D721Med (cell line): ENCODE data around the gene BCO2.
"Not testable (repeated sequence)": the region's sequence is repeated elsewhere in the genome, so short reads cannot be mapped to it uniquely, and the experiment has no call there.

Source experiments
- DNase-seq: peaks from one replicate; pipeline ENCODE4 v3.0.0; 2011; ENCODE audit warnings: low spot score; ENCODE audit not compliant: insufficient read length
- FAIRE-seq: peaks from 2 replicates; lab custom pipeline; 2011; peaks lifted over from hg19 to GRCh38; lab: Jason Lieb, UNC
- CTCF ChIP-seq: IDR thresholded peaks from 2 replicates; pipeline ENCODE4 v1.5.1; 2012; ENCODE audit warnings: mild to moderate bottlenecking, control low read depth; ENCODE audit not compliant: insufficient read depth; ENCODE audit errors: missing control alignments

Gene BCO2

GRCh38 chr11:112179601-112180000 lies 4.3 kb downstream of the BCO2 start:
- no peak for TF ChIP-seq CTCF
- FAIRE-seq (no peak), DNase-seq (no peak)

DNA sequence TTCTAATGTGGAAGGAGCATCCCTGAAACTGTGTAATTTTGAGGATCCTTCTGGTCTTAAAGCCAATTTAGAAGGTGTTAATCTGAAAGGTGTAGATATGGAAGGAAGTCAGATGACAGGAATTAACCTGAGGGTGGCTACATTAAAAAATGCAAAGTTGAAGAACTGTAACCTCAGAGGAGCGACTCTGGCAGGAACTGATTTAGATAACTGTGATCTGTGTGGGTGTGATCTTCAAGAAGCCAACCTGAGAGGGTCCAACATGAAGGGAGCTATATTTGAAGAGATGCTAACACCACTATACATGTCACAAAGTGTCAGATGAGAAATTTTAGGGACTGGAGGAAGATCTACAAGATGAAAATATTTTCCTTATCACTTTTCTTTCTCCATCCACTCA lies 7.6 kb downstream of the BCO2 start:
- no peak for TF ChIP-seq CTCF
- DNase-seq (no peak), FAIRE-seq (no peak)

- no peak for TF ChIP-seq CTCF
- no peak for DNase-seq
- FAIRE-seq, result no peak
These were observed 10.6 kb downstream of the BCO2 start for GRCh38 chr11:112185883-112186282.

DNA sequence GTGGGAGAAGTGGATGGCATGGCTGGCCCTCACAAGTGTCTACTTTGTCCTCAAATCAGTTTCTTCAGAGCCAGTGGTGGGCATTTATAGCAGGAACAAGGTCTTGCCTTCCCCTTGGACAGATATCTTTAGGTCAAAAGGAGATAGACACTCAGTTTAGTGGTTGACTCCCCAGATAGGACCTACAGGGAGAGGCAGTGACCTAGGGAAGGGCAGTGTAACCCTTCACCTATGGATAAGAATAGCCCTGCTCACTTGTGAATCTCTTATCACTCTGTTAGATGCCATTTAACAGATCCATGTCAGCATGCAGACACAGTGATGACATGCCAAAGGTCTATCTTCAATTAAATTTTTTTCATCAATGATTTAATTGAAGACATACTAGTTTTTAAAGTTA lies 11.0 kb downstream of the BCO2 start:
- TF ChIP-seq CTCF, result no peak
- FAIRE-seq (no peak), DNase-seq (no peak)

GRCh38 chr11:112195113-112195512 lies 19.8 kb downstream of the BCO2 start:
- DNase-seq, FAIRE-seq: not testable (repeated sequence)

DNA sequence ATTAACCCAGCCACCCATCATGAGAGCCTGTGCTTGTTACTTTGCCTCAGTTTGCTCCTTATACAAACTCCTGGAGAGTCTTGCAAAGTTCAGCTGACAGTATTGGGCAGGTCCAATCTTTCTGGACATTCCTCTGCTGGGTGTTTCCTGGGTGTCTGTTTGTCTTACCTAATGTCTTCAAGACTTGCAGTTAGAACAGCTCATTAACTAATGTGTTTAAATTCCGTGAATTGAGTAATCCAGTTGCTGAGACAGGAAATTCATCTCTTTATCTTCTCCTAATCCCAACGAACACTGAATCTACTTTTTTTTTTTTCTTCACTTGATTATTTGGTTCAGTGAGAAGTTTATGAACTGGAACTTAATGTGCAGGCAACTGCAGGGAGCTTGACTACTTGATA lies 20.6 kb downstream of the BCO2 start:
- no peak for DNase-seq
- TF ChIP-seq CTCF, result no peak
- peak; percentile 44 for FAIRE-seq

- no peak for DNase-seq
- TF ChIP-seq CTCF, result no peak
- FAIRE-seq, result no peak
These were observed 21.3 kb downstream of the BCO2 start for GRCh38 chr11:112196519-112197087.

DNA sequence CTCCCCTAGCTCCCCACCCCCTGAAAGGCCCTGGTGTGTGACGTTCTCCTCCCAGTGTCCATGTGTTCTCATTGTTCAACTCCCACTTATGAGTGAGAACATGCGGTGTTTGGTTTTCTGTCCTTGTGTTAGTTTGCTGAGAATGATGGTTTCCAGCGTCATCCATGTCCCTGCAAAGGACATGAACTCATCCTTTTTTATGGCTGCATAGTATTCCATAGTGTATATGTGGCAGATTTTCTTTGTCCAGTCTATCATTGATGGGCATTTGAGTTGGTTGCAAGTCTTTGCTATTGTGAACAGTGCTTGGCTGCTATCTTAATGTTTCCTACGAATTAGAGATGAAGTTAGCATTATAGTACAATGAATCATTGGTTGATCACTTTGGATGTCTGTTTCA lies 23.8 kb downstream of the BCO2 start:
- not testable (repeated sequence) for FAIRE-seq, DNase-seq
